NCI-H146 treated with DMSO at 0.1 percent for 48 hours (cell line): ENCODE data around the gene EMC9.
A peak's percentile ranks its signal among the peaks of the same experiment; 100 is the strongest.

ENCODE experiments used
- DNase-seq: peaks from one replicate; lab custom pipeline; 2025; ENCODE audit not compliant: unreplicated experiment; lab: John Stamatoyannopoulos, UW

The EMC9 gene, protein sequence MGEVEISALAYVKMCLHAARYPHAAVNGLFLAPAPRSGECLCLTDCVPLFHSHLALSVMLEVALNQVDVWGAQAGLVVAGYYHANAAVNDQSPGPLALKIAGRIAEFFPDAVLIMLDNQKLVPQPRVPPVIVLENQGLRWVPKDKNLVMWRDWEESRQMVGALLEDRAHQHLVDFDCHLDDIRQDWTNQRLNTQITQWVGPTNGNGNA

GRCh38 chr14:24141097-24141880 lies at the start of gene EMC9:
TSS of gene EMC9 (minus strand) at chr14:24141591. CDS start at chr14:24141304, 287 bp downstream.
- peak; percentile 98 for DNase-seq

GRCh38 chr14:24190416-24190815 lies 49.0 kb upstream of the EMC9 start:
- no peak for DNase-seq

- no peak for DNase-seq
These were observed 48.1 kb upstream of the EMC9 start for GRCh38 chr14:24189460-24189859.

DNA sequence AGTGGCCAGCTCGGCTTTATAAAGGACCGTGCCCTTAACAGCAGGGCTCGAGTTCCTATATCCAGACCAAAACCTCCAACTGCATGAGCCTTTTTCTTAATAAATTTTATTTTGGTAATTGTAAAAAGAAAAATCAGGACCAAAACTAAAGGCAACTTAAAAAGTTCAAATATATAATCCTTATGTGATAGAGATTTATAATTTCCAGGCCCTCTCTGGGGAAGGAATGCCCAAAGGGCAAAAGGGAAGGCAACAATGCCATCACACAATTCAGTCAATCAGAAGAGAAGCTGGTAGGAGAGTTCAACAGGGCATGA lies 47.6 kb upstream of the EMC9 start:
- no peak for DNase-seq

DNA sequence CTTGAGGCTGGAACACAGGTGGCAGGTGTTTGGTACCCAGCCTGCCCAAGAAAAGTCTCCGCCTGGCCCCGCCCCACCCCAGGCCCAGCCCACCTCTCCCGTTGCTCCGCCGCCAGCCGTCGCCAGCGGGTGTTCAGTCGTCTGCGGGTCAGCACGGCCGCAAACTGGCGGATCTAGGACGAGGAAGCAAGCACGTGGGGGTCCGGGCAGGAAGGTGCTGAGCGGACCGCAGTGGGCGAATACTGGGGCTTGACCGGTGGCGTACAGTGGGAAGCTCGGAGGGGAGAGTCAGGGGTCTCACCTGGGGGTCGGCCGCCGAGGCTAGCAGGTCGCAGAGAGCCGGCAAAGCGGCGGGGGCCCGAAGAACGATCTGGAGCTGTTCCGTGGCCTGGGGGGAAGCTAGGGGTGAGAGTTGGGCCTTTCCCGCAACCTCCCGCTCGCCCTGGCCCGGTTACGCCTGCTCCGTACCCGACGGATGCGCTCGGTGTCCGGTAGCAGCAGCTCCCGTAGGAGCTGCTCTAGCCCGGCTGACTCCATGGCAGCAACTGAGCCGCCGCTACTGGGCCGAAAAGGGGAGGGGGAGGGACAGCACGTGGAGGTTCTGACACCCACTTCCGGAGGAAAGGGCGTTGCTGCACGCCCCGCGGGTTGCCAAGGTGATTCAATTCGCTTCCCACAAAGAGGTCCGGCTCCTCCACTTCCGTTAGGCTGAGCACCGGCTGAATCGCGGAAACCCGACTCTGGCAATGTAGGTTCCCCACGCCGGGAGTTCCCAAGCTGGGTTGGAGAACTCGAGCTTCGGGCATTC lies 47.1 kb upstream of the EMC9 start, which contains the start of gene IPO4:
IPO4 (minus strand) TSS at position 566 of the 808 bp plus-strand sequence; CDS start at position 537, 29 bp downstream.
- peak; percentile 92 for DNase-seq

DNA sequence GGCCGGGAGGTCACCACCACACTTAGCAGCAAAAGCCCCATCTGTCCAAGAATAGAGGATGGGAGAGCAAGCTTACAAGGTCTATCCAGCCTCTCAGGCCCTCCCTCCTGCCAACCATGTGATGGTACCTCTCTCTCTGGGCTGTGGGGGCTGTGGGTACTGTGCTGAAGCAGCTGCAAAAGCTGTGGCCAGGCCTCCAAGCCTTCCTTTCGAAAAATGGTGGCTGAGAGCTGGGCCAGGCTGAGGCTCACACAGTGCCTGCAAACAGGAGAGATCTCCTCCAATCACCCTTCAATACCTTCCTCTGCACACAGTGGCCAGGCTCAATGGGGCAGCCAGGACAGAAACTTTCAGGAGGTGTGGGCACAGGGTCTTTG lies 46.1 kb upstream of the EMC9 start:
- DNase-seq: no peak

DNA sequence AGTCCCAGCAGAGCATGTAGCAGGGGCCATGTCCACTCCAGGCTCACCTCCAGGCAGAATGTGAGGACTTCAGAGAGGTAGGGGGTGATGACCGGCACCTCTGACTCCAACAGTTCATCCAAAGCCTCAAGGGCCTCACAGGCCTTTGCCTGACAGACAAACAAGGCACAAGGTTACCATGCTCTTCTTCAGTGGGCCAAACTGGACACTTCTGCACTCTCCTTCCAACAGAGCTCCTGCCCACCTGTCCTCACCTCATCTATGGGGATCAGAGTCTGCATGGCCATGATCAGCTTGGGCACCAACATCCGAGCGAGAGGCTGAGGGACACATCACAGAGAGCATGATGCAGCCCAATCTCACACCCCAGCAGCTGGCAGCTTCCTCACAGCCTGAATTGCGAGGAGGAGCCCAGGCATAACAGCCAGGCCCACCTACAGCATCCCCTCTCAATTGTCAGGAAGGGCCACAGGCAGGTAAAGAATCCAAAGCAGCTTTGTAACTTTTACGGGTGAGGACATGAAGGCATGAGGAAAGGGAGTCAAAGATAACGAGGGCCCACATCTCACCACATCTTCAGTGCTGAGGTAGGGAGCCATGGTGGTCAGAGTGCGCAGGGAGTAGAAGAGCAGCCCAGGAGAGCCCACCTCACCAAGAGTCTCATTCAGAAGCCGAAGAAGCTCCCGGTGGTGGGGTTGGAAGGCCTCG lies 45.6 kb upstream of the EMC9 start:
- no peak for DNase-seq

GRCh38 chr14:24185741-24186140 lies 44.4 kb upstream of the EMC9 start:
- no peak for DNase-seq

GRCh38 chr14:24185026-24185425 lies 43.6 kb upstream of the EMC9 start:
- no peak for DNase-seq

GRCh38 chr14:24184104-24184970 lies 42.9 kb upstream of the EMC9 start:
- no peak for DNase-seq

GRCh38 chr14:24183014-24183481 lies 41.7 kb upstream of the EMC9 start:
- DNase-seq: no peak

- no peak for DNase-seq
These were observed 40.9 kb upstream of the EMC9 start for GRCh38 chr14:24182110-24182882.

- no peak for DNase-seq
These were observed 40.1 kb upstream of the EMC9 start for GRCh38 chr14:24181371-24182077.

- no peak for DNase-seq
These were observed 38.8 kb upstream of the EMC9 start for GRCh38 chr14:24179961-24180796.

- no peak for DNase-seq
These were observed 38.0 kb upstream of the EMC9 start for GRCh38 chr14:24179294-24179960.

- no peak for DNase-seq
These were observed 37.2 kb upstream of the EMC9 start for GRCh38 chr14:24178399-24179178.

DNA sequence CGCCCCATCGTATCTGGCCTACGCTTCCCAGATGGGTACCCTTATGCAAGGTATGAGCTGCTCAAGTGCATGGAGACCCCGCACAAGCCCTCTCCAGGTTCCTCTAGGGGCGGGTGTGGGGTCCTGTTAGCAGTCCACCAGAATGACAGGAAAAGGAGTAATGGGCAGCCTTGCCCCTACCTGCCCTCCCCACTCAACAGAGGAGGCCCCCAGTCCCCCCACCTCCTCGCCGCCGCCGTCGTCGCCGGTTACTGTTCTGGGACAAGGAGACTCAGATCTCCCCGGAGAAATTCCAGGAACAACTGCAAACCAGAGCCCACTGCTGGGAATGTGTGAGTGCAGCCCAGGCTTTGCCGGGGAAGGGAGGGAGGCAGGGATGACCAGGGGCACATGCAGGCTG lies 36.5 kb upstream of the EMC9 start:
- DNase-seq: no peak
